ENCODE measurements around the gene TMEM63B. TPM values are rescaled to one million over a fixed set of nuclear protein-coding genes. Genes with fewer than 3 reads are reported as not detected.

TMEM63B gene
- total and polyA plus RNA-seq, 9 of the 15 experiments (the other 6 are each of a cell fraction or from before 2014, with no cell fraction given) = 0.14 to 39.4 (median 14.4) TPM

GRCh38 chr6:44115866-44116265, 11.5 kb upstream of the TMEM63B start:
- Histone ChIP-seq H3K4me1 (replicated peaks in 1 of 2; ENCODE audit: control insufficient read depth in 2 of 2, insufficient read depth in 2 of 2, low read length in 2 of 2) (peaks cover 28 to 45% of the 10 kb centered on the region in 2 experiments), H3K4me3 (no peak overlapping the region), H3K27me3 (ENCODE audit: control insufficient read depth in 2 of 2, insufficient read depth in 2 of 2, low read length in 2 of 2) (no peaks in the 10 kb centered on the region), H3K79me2 (ENCODE audit: control insufficient read depth, insufficient read depth, low read length) (peaks cover 78% of the 10 kb centered on the region), H3K9ac (ENCODE audit: insufficient read depth in 1 of 2, low read depth in 2 of 2, low read length in 2 of 2) (no peak overlapping the region), H3K4me2 (ENCODE audit: insufficient read depth, low read length) (no peak overlapping the region), H3K27ac (ENCODE audit: extremely low read depth, low read depth, low read length) (no peak overlapping the region), H4K20me1 (replicated peaks; ENCODE audit: control insufficient read depth, insufficient read depth, low read length) (peaks cover 45% of the 10 kb centered on the region), H3K9me1 (ENCODE audit: control insufficient read depth, insufficient read depth, low read length) (peaks cover 8% of the 10 kb centered on the region), H2AFZ (ENCODE audit: low read depth, low read length) (no peak overlapping the region), H3K36me3 (ENCODE audit: control insufficient read depth, insufficient read depth, low read length) (peaks cover 93% of the 10 kb centered on the region), H3K9me3 (replicated peaks; ENCODE audit: control insufficient read depth, insufficient read depth, low read depth, low read length) (no peaks in the 10 kb centered on the region)
- ChIA-PET CTCF (ENCODE audit: low intra/inter-chr PET ratio) (no interaction called here), POLR2A (interaction anchor here (0.8 to 2.0 kb wide), 7 partner anchors 8 to 147 kb away, joined by 3 to 6 read pairs (median 5); partner anchors contain the start of gene HSP90AB1)
- TF ChIP-seq KLF16 (IDR thresholded peaks at IDR 0.05) (no peak), ZC3H11A (IDR thresholded peaks at IDR 0.05; ENCODE audit: low read depth, low read length) (no peak), TAF1 (IDR thresholded peaks at IDR 0.05; ENCODE audit: control insufficient read depth, extremely low read depth, insufficient read depth, low read length, severe bottlenecking) (no peak), ZNF12 (CRISPR knock-in tag; IDR thresholded peaks at IDR 0.05) (no peak), ZHX1 (conservative IDR thresholded peaks at IDR 0.05; ENCODE audit: low read length) (no peak), ZNF592 (IDR thresholded peaks at IDR 0.05) (no peak), ZNF695 (CRISPR knock-in tag; IDR thresholded peaks at IDR 0.05) (no peak)
- ATAC-seq (no peak), DNase-seq (ENCODE audit: extremely low read depth in 1 of 4, low spot score in 3 of 4) (no peak), FAIRE-seq (no peak)
- in situ Hi-C loops (cut with MboI) (no loop called here), intact Hi-C loops (cut with micrococcal nuclease) (loop anchor here (5.0 kb wide), 1 partner anchor 36 kb away; no protein-coding TSS in a partner anchor)
- no TSS peak for BruUV-seq (replicated peaks)
- WGBS (ENCODE audit: insufficient coverage, low coverage, missing lambda C conversion rate) = 83% methylated on average over 5 of the region's 5 CpGs
